K562 (cell line): ENCODE data around the gene AOC1. TPM values are rescaled to one million over a fixed set of nuclear protein-coding genes. Genes with fewer than 3 reads are reported as not detected.

ENCODE experiments used
- ARHGAP35 ChIP-seq: fragments of 450-650 bp; IDR thresholded peaks from 2 replicates; pipeline ENCODE4 v1.6.1; 2018; ENCODE audit not compliant: partially characterized antibody
- BACH1 ChIP-seq: fragments of 200-800 bp; sonication (Bioruptor generic); IDR thresholded peaks from 2 replicates; pipeline ENCODE4 v1.6.1; 2016; ENCODE audit warnings: missing genetic modification characterization, missing compliant biosample characterization
- CREB3 ChIP-seq: fragments of 450-650 bp; conservative IDR thresholded peaks from 2 replicates; pipeline ENCODE4 v1.6.1; 2016; ENCODE audit warnings: missing genetic modification characterization, low read depth, mild to moderate bottlenecking, missing compliant biosample characterization, moderate library complexity
- ESRRA ChIP-seq: fragments of 450-650 bp; IDR thresholded peaks from 2 replicates; pipeline ENCODE4 v1.6.1; 2014; ENCODE audit warnings: low read depth, mild to moderate bottlenecking, moderate library complexity, borderline replicate concordance
- ETV5 ChIP-seq: sonication (generic); formaldehyde crosslinking; IDR thresholded peaks from 2 replicates; pipeline ENCODE4 v1.4.0; 2020; ENCODE audit warnings: low read depth, mild to moderate bottlenecking, missing genetic modification reagents
- JUND ChIP-seq, 2 experiments: IDR thresholded peaks; 2 replicates in 1 of 2; 3 replicates in 1 of 2; pipeline ENCODE4 v1.6.1; 2011; ENCODE audit warnings: borderline replicate concordance in 2 of 2, low read depth in 2 of 2, low read length in 2 of 2, improper control_type of control experiment in 1 of 2, missing biosample characterization in 1 of 2, missing genetic modification characterization in 1 of 2, missing genetic modification reagents in 1 of 2
- LEF1 ChIP-seq: fragments of 450-650 bp; IDR thresholded peaks from 2 replicates; pipeline ENCODE4 v1.6.1; 2016; ENCODE audit warnings: mild to moderate bottlenecking
- MBD1 ChIP-seq: fragments of 250-450 bp; sonication (Bioruptor Pico); IDR thresholded peaks from 2 replicates; pipeline ENCODE4 v1.8.0; 2022; ENCODE audit warnings: inconsistent platforms
- MTA3 ChIP-seq: fragments of 450-650 bp; formaldehyde crosslinking; IDR thresholded peaks from 2 replicates; pipeline ENCODE4 v1.6.1; 2017; ENCODE audit warnings: mild to moderate bottlenecking, borderline replicate concordance
- RBM14 ChIP-seq: fragments of 200-400 bp; formaldehyde crosslinking; IDR thresholded peaks from 2 replicates; pipeline ENCODE4 v1.6.1; 2018; ENCODE audit warnings: low read depth, mild to moderate bottlenecking, low read length, moderate library complexity, borderline replicate concordance; ENCODE audit not compliant: insufficient read depth
- SOX6 ChIP-seq: fragments of 450-650 bp; IDR thresholded peaks from 2 replicates; pipeline ENCODE4 v1.6.1; 2014; ENCODE audit warnings: mild to moderate bottlenecking
- ZNF318 ChIP-seq, 2 experiments: fragments of 450-650 bp; IDR thresholded peaks; 2 replicates each; pipeline ENCODE4 v1.6.1; 2016; ENCODE audit warnings: mild to moderate bottlenecking in 2 of 2, borderline replicate concordance in 1 of 2, low read depth in 1 of 2, moderate library complexity in 1 of 2
- polyA plus RNA-seq, 8 experiments: library from polyadenylated mRNA; depleted of rRNA in 4 of 8; stranded (reverse) in 5 of 8; unstranded in 3 of 8; fragments of >200 nt; fragmentation: Nextera tagmentation in 2 of 8; fragmentation: Illumina TruSeq in 1 of 8; extraction: Ambion mirVana in 2 of 8; extraction: Trizol in 1 of 8; gene quantifications; 2 replicates each; pipeline versions ENCODE4 v1.2.1 to v1.2.3, GENCODE V29; 2011 to 2014; ENCODE audit warnings: inconsistent platforms in 1 of 8, missing spikeins in 1 of 8
- total RNA-seq, 7 experiments: library from RNA; depleted of rRNA in 6 of 7; stranded (reverse); fragments of >200 nt in 6 of 7; fragmentation: Illumina TruSeq in 2 of 7; extraction: Trizol in 2 of 7; gene quantifications; 2 replicates each; pipeline versions ENCODE4 v1.2.1 to v1.2.3, GENCODE V29; 2011 to 2021; ENCODE audit warnings: low replicate concordance in 1 of 7
- TF ChIP-seq, protein P1 (sequence below): sonication (generic); formaldehyde crosslinking; IDR thresholded peaks from 2 replicates; pipeline ENCODE4 v1.8.0; 2022; ENCODE audit warnings: mild to moderate bottlenecking, missing genetic modification reagents

AOC1 gene
- total and polyA plus RNA-seq, 9 of the 15 experiments (the other 6 are each of a cell fraction or from before 2014, with no cell fraction given) = not detected

GRCh38 chr7:150823484-150824126, 28.7 kb upstream of the AOC1 start (continued):
- TF ChIP-seq ZNF318 (IDR thresholded peaks at IDR 0.05; ENCODE audit: borderline replicate concordance in 1 of 2, low read depth in 1 of 2) (peak in 1 of 2 experiments; percentile 26; a peak in 1 of 4 replicates), CREB3 (tag) (no peak), JUND (IDR thresholded peaks at IDR 0.05; ENCODE audit: borderline replicate concordance, low read depth, low read length) (peak; percentile 66; the same call in 1 of the 2 replicates), JUND (tag; IDR thresholded peaks at IDR 0.05; ENCODE audit: borderline replicate concordance, low read depth, low read length) (peak; percentile 66; the same call in 2 of the 3 replicates), MBD1 (CRISPR knock-in tag) (0 out of 2 replicates have a peak, but pooled peaks have one; percentile 28), SOX6 (peak; percentile 14; the same call in 1 of the 2 replicates), LEF1 (peak; percentile 61; the same call in 1 of the 2 replicates), MTA3 (peak; percentile 20; the same call in 1 of the 2 replicates), BACH1 (tag) (no peak), ESRRA (peak; percentile 30; the same call in 1 of the 2 replicates), RBM14 (no peak), ARHGAP35 (no peak), ETV5 (CRISPR knock-in tag) (no peak)
- TF ChIP-seq, protein P1, sequence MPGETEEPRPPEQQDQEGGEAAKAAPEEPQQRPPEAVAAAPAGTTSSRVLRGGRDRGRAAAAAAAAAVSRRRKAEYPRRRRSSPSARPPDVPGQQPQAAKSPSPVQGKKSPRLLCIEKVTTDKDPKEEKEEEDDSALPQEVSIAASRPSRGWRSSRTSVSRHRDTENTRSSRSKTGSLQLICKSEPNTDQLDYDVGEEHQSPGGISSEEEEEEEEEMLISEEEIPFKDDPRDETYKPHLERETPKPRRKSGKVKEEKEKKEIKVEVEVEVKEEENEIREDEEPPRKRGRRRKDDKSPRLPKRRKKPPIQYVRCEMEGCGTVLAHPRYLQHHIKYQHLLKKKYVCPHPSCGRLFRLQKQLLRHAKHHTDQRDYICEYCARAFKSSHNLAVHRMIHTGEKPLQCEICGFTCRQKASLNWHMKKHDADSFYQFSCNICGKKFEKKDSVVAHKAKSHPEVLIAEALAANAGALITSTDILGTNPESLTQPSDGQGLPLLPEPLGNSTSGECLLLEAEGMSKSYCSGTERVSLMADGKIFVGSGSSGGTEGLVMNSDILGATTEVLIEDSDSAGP (CRISPR knock-in tag) = no peak
